Left hindlimb (tissue), 1 donor: ENCODE measurements around the gene CPA2.
"Not testable (repeated sequence)": the region's sequence is repeated elsewhere in the genome, so short reads cannot be mapped to it uniquely, and the experiment has no call there.

Experiments used
- DNase-seq: peaks from one replicate; pipeline ENCODE4 v3.0.0-alpha.2; 2018

Gene CPA2

GRCh38 chr7:130319541-130319940, 52.9 kb downstream of the CPA2 start:
- DNase-seq = no peak

GRCh38 chr7:130321542-130322229, 55.0 kb downstream of the CPA2 start:
- not testable (repeated sequence) for DNase-seq

- DNase-seq = no peak
Measured at GRCh38 chr7:130322615-130323014, 56.0 kb downstream of the CPA2 start.

GRCh38 chr7:130324306-130324943, 57.8 kb downstream of the CPA2 start:
- DNase-seq = no peak

- no peak for DNase-seq
Measured at GRCh38 chr7:130329681-130330080, 63.0 kb downstream of the CPA2 start.

GRCh38 chr7:130332259-130333053, 65.8 kb downstream of the CPA2 start:
- no peak for DNase-seq

- DNase-seq = no peak
Measured at GRCh38 chr7:130333832-130334231, 67.2 kb downstream of the CPA2 start.

- peak; percentile 73 for DNase-seq
Measured at GRCh38 chr7:130334274-130334673, 67.6 kb downstream of the CPA2 start.

GRCh38 chr7:130337410-130337971, 70.8 kb downstream of the CPA2 start:
- DNase-seq = no peak

GRCh38 chr7:130338233-130338632, 71.6 kb downstream of the CPA2 start:
- no peak for DNase-seq
